G401 (cell line): ENCODE measurements around the gene SLC1A6. TPM values are rescaled to one million over a fixed set of nuclear protein-coding genes. Genes with fewer than 3 reads are reported as not detected.
"Not testable (repeated sequence)": the region's sequence is repeated elsewhere in the genome, so short reads cannot be mapped to it uniquely, and the experiment has no call there.

Source experiments
- DNase-seq: peaks from one replicate; pipeline ENCODE4 v3.0.0-alpha.2; 2015; ENCODE audit warnings: low spot score
- in situ Hi-C: cut with HindIII; loops from 2 replicates; pipeline ENCODE4 v1.10.0; 2016; ENCODE audit warnings: low sequenced_read_pairs, mixed read lengths
- total RNA-seq: library from RNA; depleted of rRNA; stranded (reverse); fragments of >200 nt; shearing (Covaris generic); gene quantifications from 2 replicates; pipeline ENCODE4 v1.2.3, GENCODE V29; 2014

Gene SLC1A6
- total RNA-seq, 1 experiment from 2014 or later: 3.7 TPM

GRCh38 chr19:14961956-14962685 lies 17.5 kb downstream of the SLC1A6 start:
- in situ Hi-C loops: no loop called here

GRCh38 chr19:14959263-14959662 lies 20.4 kb downstream of the SLC1A6 start:
- DNase-seq: no peak
- in situ Hi-C loops: loop anchor here (5.0 kb wide), 1 partner anchor 57 kb away; no protein-coding TSS in a partner anchor

More at GRCh38 chr19:14961956-14962685, 17.5 kb downstream of the SLC1A6 start:
- DNase-seq: no peak

GRCh38 chr19:14957464-14957863 lies 22.2 kb downstream of the SLC1A6 start:
- in situ Hi-C loops: loop anchor here (5.0 kb wide), 1 partner anchor 55 kb away; no protein-coding TSS in a partner anchor
- DNase-seq: no peak

GRCh38 chr19:14954071-14954655 lies 25.5 kb downstream of the SLC1A6 start:
- DNase-seq: no peak
- in situ Hi-C loops: no loop called here

GRCh38 chr19:14952767-14953166 lies 26.9 kb downstream of the SLC1A6 start:
- in situ Hi-C loops: no loop called here
- DNase-seq: no peak

GRCh38 chr19:14950421-14950820 lies 29.2 kb downstream of the SLC1A6 start:
- in situ Hi-C loops: no loop called here
- no peak for DNase-seq

GRCh38 chr19:14949876-14950275 lies 29.8 kb downstream of the SLC1A6 start:
- in situ Hi-C loops: no loop called here
- DNase-seq: no peak

GRCh38 chr19:14949413-14949812 lies 30.3 kb downstream of the SLC1A6 start:
- DNase-seq, in situ Hi-C loops: not testable (repeated sequence)

- in situ Hi-C loops: no loop called here
- no peak for DNase-seq
These were observed 35.2 kb downstream of the SLC1A6 start for GRCh38 chr19:14944456-14944855.

- in situ Hi-C loops: no loop called here
These were observed 36.1 kb downstream of the SLC1A6 start for GRCh38 chr19:14943601-14944000.

GRCh38 chr19:14941189-14941588 lies 38.5 kb downstream of the SLC1A6 start, which contains the start of gene OR7C2:
TSS of gene OR7C2 (plus strand) at chr19:14941489. CDS start at chr19:14941489, 0 bp downstream.
- no peak for DNase-seq
- in situ Hi-C loops: no loop called here

More at GRCh38 chr19:14943601-14944000, 36.1 kb downstream of the SLC1A6 start:
- DNase-seq: no peak

GRCh38 chr19:14940266-14940665 lies 39.4 kb downstream of the SLC1A6 start:
- in situ Hi-C loops: no loop called here
- no peak for DNase-seq

GRCh38 chr19:14933506-14933905 lies 46.2 kb downstream of the SLC1A6 start:
- no peak for DNase-seq

GRCh38 chr19:14916848-14917247 lies 62.8 kb downstream of the SLC1A6 start:
- peak; percentile 1 for DNase-seq
- in situ Hi-C loops: no loop called here

More at GRCh38 chr19:14933506-14933905, 46.2 kb downstream of the SLC1A6 start:
- in situ Hi-C loops: no loop called here

- in situ Hi-C loops: no loop called here
- peak; percentile 56 for DNase-seq
These were observed 64.5 kb downstream of the SLC1A6 start for GRCh38 chr19:14915116-14915515.

GRCh38 chr19:14906711-14907110 lies 73.0 kb downstream of the SLC1A6 start:
- in situ Hi-C loops: no loop called here
- DNase-seq: no peak

- no peak for DNase-seq
- in situ Hi-C loops: loop anchor here (5.0 kb wide), 1 partner anchor 56 kb away; no protein-coding TSS in a partner anchor
These were observed 77.9 kb downstream of the SLC1A6 start for GRCh38 chr19:14901675-14902260.
